ENCODE data around the gene PAPPA. TPM values are rescaled to one million over a fixed set of nuclear protein-coding genes. Genes with fewer than 3 reads are reported as not detected.

Gene PAPPA
- total and polyA plus RNA-seq, 12 donors: 0.22 to 23.9 (median 5.7) TPM

GRCh38 chr9:116303886-116304538, 150.4 kb downstream of the PAPPA start:
- Histone ChIP-seq H3K9me3 (replicated peaks in 1 of 3) (no peaks in the 10 kb centered on the region), H3K4me1 (replicated peaks in 1 of 2) (no peaks in the 10 kb centered on the region), H3K4me3 (no peak overlapping the region), H3K36me3 (replicated peaks in 1 of 2) (no peaks in the 10 kb centered on the region), H3K27ac (no peak overlapping the region), H3K27me3 (no peaks in the 10 kb centered on the region)
- no peak for TF ChIP-seq POLR2A (IDR thresholded peaks at IDR 0.05)
- TF ChIP-seq CTCF (IDR thresholded peaks at IDR 0.05): no peak
- no peak for DNase-seq
- 64 to 72% (median 70%) methylated on average over 3 of the region's 3 CpGs for whole genome bisulfite sequencing, 4 donors
- intact Hi-C loops (cut with DNase I): no loop called here

DNA sequence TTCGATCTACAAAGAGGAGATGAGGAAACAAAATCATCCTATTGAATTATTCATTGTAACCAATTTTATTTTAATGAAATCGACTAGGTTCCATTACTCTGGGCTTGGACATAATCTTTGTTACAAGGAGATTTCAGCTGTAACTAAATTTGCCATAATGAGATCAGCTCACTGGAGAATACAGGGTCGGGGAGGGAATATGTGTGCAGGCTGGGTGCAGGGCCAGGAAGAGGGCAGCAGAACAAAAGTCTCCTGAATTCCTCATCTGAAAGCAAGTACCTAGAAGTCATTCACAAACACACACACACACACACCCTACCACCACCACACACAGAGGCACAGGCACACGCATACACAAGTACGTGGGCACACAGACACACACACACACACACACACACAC, 151.2 kb downstream of the PAPPA start:
- Histone ChIP-seq H3K4me1 (replicated peaks in 1 of 2) (no peaks in the 10 kb centered on the region), H3K9me3 (replicated peaks in 1 of 3) (no peaks in the 10 kb centered on the region), H3K27ac (no peak overlapping the region), H3K27me3 (no peaks in the 10 kb centered on the region), H3K36me3 (replicated peaks in 1 of 2) (no peaks in the 10 kb centered on the region), H3K4me3 (no peak overlapping the region)
- DNase-seq: no peak
- intact Hi-C loops (cut with DNase I): no loop called here
- no peak for TF ChIP-seq POLR2A (IDR thresholded peaks at IDR 0.05)
- TF ChIP-seq CTCF (IDR thresholded peaks at IDR 0.05): no peak
- WGBS, 4 donors: 68 to 72% (median 69%) methylated on average over 5 of the region's 5 CpGs

GRCh38 chr9:116308076-116308475, 154.5 kb downstream of the PAPPA start:
- no peaks in the 10 kb centered on the region for H3K4me1 ChIP-seq (replicated peaks in 1 of 2)

GRCh38 chr9:116309900-116310611, 156.5 kb downstream of the PAPPA start:
- no peak for TF ChIP-seq CTCF (IDR thresholded peaks at IDR 0.05)
- TF ChIP-seq POLR2A (IDR thresholded peaks at IDR 0.05): no peak
- H3K4me1 ChIP-seq (replicated peaks in 1 of 2): no peaks in the 10 kb centered on the region
- H3K9me3 ChIP-seq (replicated peaks in 1 of 3): no peaks in the 10 kb centered on the region
- H3K36me3 ChIP-seq (replicated peaks in 1 of 2): no peaks in the 10 kb centered on the region
- no peak for DNase-seq
- no peak overlapping the region for H3K4me3 ChIP-seq
- no peaks in the 10 kb centered on the region for H3K27me3 ChIP-seq
- 54 to 79% (median 73%) methylated on average over 3 of the region's 3 CpGs for WGBS, 4 donors
- intact Hi-C loops (cut with DNase I): no loop called here
- no peak overlapping the region for H3K27ac ChIP-seq

More at GRCh38 chr9:116308076-116308475, 154.5 kb downstream of the PAPPA start:
- Histone ChIP-seq H3K4me3 (no peak overlapping the region), H3K27ac (no peak overlapping the region), H3K27me3 (no peaks in the 10 kb centered on the region), H3K9me3 (replicated peaks in 1 of 3) (no peaks in the 10 kb centered on the region), H3K36me3 (replicated peaks in 1 of 2) (no peaks in the 10 kb centered on the region)
- DNase-seq: no peak
- 58 to 67% (median 62%) methylated on average over 4 of the region's 4 CpGs for WGBS, 4 donors
- intact Hi-C loops (cut with DNase I): no loop called here
- no peak for TF ChIP-seq POLR2A (IDR thresholded peaks at IDR 0.05)
- TF ChIP-seq CTCF (IDR thresholded peaks at IDR 0.05): no peak

Measured in adrenal gland (tissue), 12 donors.